Stimulated activated naive CD8-positive, alpha-beta T cell treated with anti-CD3 and anti-CD28 coated beads, Interleukin-15, amount 100 ng/mL, for 72 hours (primary cell): Measurements from ENCODE around the gene CNMD.
A peak's percentile ranks its signal among the peaks of the same experiment; 100 is the strongest.

ENCODE experiments used
- ATAC-seq: fragments of 150-1000 bp; cut with Tn5 transposase; 2 replicates; pipeline ENCODE4 v1.10.0; 2021; ENCODE audit warnings: mild to moderate bottlenecking, moderate library complexity
- DNase-seq, 2 donors: peaks; one replicate each; pipeline ENCODE4 v3.0.0; 2021 to 2022
- H3K27ac Mint-ChIP-seq, 2 donors: one replicate each; pipeline ENCODE4 v1.8.0; 2022; ENCODE audit warnings: mild to moderate bottlenecking in 2 of 2, mixed read lengths in 2 of 2, moderate library complexity in 2 of 2
- H3K27me3 Mint-ChIP-seq: one replicate; pipeline ENCODE4 v1.8.0; 2022; ENCODE audit warnings: mixed read lengths
- H3K4me1 Mint-ChIP-seq: one replicate; pipeline ENCODE4 v1.8.0; 2022; ENCODE audit warnings: mild to moderate bottlenecking, mixed read lengths
- H3K4me3 Mint-ChIP-seq, 2 donors: one replicate each; pipeline ENCODE4 v1.8.0; 2022; ENCODE audit warnings: mild to moderate bottlenecking in 2 of 2, mixed read lengths in 2 of 2, moderate library complexity in 1 of 2
- H3K9me3 Mint-ChIP-seq, 2 donors: one replicate each; pipeline ENCODE4 v1.8.0; 2022; ENCODE audit warnings: mixed read lengths in 2 of 2

Gene CNMD

GRCh38 chr13:52739468-52740071 lies at the start of gene CNMD:
CNMD (minus strand) TSS chr13:52739820; CDS start chr13:52739701, 119 bp downstream.
- ATAC-seq (peak; percentile 41), DNase-seq (no peak)
- H3K27me3 Mint-ChIP-seq = peaks cover 57% of the 10 kb centered on the region
- H3K9me3 Mint-ChIP-seq = no peaks in the 10 kb centered on the region
- H3K4me1 Mint-ChIP-seq = peaks cover 10% of the 10 kb centered on the region
- H3K4me3 Mint-ChIP-seq = peak within 1 kb of the TSS; percentile 71 to 76
- peak within 1 kb of the TSS in 1 of 2 donors; percentile 50 for H3K27ac Mint-ChIP-seq

DNA sequence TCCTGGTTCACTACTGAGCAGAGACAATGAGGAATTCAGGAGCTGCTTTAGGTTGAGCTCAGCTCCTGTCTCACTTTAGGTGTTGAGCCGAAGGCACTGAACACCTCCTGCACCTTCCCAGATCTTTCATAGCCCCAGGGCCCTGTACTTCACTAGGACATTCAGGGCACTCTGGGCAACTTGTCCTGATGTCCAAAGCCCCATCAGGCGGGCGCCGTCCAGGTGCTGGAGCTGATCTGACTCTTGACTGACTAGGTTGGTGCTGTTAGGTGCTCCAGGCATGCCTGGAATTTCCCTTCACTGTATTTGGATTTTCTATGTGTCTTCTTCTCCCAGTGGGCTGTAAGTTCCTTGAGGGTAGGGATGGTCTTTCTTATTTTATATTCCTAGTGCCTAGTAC lies 48.4 kb upstream of the CNMD start:
- Mint-ChIP-seq H3K27me3 (peaks cover 14% of the 10 kb centered on the region), H3K4me1 (no peaks in the 10 kb centered on the region), H3K4me3 (no peak overlapping the region), H3K27ac (no peak overlapping the region), H3K9me3 (no peaks in the 10 kb centered on the region)
- ATAC-seq (no peak), DNase-seq (no peak)

GRCh38 chr13:52787235-52787634 lies 47.6 kb upstream of the CNMD start:
- H3K4me1 Mint-ChIP-seq = no peaks in the 10 kb centered on the region
- ATAC-seq (no peak), DNase-seq (no peak)
- H3K27me3 Mint-ChIP-seq = peaks cover 14% of the 10 kb centered on the region
- H3K9me3 Mint-ChIP-seq = no peaks in the 10 kb centered on the region
- no peak overlapping the region for H3K27ac Mint-ChIP-seq
- no peak overlapping the region for H3K4me3 Mint-ChIP-seq

DNA sequence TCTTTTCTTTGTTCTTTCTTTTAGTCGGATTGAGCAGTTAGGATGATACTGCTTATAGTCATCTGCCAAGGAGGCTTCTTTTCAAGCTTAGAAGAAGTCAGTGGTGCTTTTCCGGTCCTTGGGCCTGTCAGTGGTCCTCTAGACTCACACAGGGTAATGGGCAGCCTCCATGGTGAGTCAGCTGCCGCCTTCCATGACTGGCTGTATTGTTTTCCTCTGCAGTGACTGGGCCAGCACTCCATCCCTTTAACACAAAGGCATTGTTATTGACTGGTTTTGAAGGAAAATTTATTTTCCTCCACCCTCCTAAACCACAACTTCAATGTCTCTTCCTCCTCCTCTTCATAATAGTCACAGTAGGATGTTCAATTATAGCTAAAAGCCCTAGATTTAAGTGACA lies 47.1 kb upstream of the CNMD start:
- DNase-seq = no peak
- Mint-ChIP-seq H3K27ac (no peak overlapping the region), H3K9me3 (no peaks in the 10 kb centered on the region), H3K4me3 (no peak overlapping the region), H3K4me1 (no peaks in the 10 kb centered on the region), H3K27me3 (peaks cover 14% of the 10 kb centered on the region)
- no peak for ATAC-seq

GRCh38 chr13:52785739-52786138 lies 46.1 kb upstream of the CNMD start:
- no peak for DNase-seq
- Mint-ChIP-seq H3K9me3 (no peaks in the 10 kb centered on the region), H3K27me3 (peaks cover 14% of the 10 kb centered on the region), H3K4me1 (no peaks in the 10 kb centered on the region), H3K27ac (no peak overlapping the region), H3K4me3 (no peak overlapping the region)
- no peak for ATAC-seq

DNA sequence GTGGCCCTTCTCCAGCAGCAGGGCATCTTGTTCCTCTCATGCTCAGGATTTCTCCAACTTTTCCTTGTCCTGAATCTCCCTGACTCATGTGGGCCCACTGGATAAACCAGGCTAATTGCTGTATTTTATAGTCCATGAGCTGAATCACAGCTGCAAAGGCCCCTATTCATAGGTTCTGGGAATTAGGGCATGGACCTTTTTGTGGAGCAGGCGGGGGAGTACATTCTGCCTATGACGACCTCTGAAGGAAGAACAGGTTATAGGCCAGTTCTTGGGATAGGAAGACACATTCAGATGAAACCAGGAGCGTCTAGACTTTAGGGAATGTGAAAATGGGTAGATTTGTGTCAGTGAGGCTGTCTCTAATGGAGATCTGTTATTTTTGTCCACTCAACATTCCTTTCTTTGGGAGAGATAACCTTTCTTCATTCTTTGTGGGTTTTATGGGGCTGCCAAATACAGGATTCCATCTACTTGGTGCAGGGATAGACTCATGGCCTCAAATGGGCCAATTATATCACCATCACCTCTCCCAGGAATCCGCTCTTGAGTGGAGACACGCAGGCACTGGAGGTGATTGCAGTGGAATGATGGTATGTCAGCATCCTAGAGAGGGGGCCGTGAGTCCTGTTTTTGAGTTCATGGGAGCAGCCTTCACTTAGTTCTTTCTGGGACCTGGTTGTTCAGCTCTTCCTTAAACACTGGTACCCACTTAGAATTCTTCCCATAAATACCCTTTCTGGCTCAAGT lies 45.1 kb upstream of the CNMD start:
- no peak overlapping the region for H3K27ac Mint-ChIP-seq
- no peak for DNase-seq
- ATAC-seq = no peak
- no peak overlapping the region for H3K4me3 Mint-ChIP-seq
- no peaks in the 10 kb centered on the region for H3K9me3 Mint-ChIP-seq
- H3K27me3 Mint-ChIP-seq = peaks cover 14% of the 10 kb centered on the region
- H3K4me1 Mint-ChIP-seq = no peaks in the 10 kb centered on the region

DNA sequence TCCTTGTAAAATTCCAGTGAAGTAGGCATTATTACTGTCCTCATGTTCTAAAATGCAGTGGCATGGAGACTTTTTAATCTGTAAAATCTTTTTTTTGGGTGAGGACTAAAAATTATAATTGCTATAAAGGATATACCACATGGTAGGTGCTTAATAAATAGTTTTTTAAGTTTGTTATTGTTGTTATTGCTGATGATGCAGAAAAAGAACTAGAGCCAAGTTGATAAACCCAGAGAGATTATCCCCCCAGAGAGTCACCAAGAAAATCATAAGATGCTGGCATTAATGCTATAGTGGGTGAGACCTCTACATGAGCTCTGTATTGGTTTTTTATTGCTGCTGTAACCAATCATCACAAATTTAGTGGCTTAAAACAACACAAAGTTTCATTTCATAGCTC lies 44.3 kb upstream of the CNMD start:
- Mint-ChIP-seq H3K9me3 (no peaks in the 10 kb centered on the region), H3K27me3 (peaks cover 14% of the 10 kb centered on the region), H3K27ac (no peak overlapping the region), H3K4me1 (no peaks in the 10 kb centered on the region), H3K4me3 (no peak overlapping the region)
- no peak for DNase-seq
- no peak for ATAC-seq

DNA sequence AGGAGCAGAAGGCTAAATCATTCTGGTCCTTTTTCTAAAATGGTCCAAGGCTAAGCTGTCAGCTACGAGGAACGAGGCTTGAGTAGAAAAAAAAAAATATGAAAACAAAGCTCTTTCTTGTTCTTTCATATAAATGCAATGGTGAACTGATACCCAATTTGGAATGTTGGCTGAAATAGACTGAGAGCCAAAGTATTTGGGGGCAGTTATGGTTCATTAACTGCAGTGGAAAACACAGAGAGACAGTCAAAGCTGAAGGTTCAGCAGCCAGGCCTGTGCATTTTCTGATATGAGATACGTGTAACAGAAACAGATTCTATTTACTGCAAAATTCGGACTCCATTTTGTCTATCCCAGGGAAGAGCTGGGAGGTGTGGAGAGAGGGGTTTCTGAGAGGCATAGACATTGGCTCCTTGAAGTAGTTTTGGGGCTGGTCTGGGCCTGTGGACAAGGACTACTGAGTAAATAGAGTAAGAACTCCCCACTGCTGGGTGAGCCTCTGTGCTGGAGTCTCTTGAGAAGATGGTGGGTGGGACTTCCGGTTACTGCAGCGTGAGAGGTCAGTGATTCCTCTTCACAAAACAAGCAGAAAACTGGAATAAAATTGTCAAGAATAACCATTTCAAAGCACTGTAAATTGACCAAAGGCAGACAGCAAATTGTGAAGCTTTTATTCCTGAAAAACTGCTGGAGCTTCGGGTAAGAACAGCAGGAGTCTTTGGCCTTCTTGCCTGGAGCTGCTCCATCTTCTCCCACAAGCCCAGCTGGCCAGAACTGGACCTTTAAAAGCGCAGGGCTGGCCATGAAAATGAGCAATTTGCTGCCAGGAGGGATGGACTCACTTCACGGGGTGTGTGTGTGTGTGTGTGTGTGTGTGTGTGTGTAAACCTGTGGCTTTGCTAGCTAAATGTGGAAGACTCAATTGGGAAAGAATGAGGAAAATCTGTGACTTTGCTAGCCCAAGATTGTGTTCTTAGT lies 43.1 kb upstream of the CNMD start:
- Mint-ChIP-seq H3K27me3 (peaks cover 14% of the 10 kb centered on the region), H3K4me3 (no peak overlapping the region), H3K4me1 (no peaks in the 10 kb centered on the region), H3K27ac (peak overlapping the region in 1 of 2 donors; percentile 13), H3K9me3 (no peaks in the 10 kb centered on the region)
- DNase-seq (no peak), ATAC-seq (no peak)

DNA sequence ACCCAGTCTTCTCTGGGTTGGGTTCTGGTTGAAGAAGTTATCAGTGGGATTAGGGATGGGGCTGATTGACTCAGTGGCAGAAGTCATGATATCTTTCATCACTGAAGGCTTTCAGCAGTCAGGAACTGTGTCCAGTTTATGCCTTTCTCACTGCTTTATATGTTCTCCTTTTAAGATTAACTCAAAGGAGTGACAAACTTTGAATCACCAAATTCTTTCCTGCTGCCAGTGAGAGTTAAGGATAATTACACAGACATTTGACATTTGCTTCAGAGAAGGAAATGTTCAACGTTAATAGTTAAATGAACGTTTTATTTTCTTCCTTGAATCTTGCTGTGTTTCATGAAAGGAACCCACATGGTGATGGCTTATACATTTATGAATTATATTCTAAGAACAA lies 41.0 kb upstream of the CNMD start:
- no peak for ATAC-seq
- H3K27me3 Mint-ChIP-seq = peaks cover 28% of the 10 kb centered on the region
- DNase-seq = no peak
- H3K4me3 Mint-ChIP-seq = no peak overlapping the region
- H3K27ac Mint-ChIP-seq = no peak overlapping the region
- H3K9me3 Mint-ChIP-seq = no peaks in the 10 kb centered on the region
- no peaks in the 10 kb centered on the region for H3K4me1 Mint-ChIP-seq

GRCh38 chr13:52780092-52780491 lies 40.5 kb upstream of the CNMD start:
- H3K4me3 Mint-ChIP-seq = no peak overlapping the region
- DNase-seq (no peak), ATAC-seq (no peak)
- no peaks in the 10 kb centered on the region for H3K9me3 Mint-ChIP-seq
- no peaks in the 10 kb centered on the region for H3K4me1 Mint-ChIP-seq
- peaks cover 23% of the 10 kb centered on the region for H3K27me3 Mint-ChIP-seq
- H3K27ac Mint-ChIP-seq = no peak overlapping the region

DNA sequence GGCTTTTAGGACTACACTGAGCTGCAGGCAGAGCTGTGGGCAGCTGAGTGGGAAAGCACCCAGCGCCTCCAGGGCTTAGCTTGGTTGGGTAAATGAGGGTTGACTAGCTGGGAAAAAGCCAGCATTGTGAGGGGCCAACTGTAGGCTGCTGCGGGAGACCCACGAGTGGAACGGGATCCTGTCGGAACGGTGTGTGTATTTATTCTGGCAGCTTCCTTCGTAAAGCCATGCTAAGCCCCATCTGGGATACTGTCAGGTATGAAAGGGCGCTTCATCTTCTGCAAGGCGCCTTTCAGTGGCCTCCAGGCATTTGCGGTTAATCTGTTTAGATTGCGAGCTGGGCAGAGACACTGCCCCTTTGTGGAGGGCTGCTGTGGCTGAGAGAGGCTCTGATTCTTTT lies 39.5 kb upstream of the CNMD start:
- H3K27me3 Mint-ChIP-seq = peaks cover 14% of the 10 kb centered on the region
- ATAC-seq (no peak), DNase-seq (no peak)
- no peak overlapping the region for H3K27ac Mint-ChIP-seq
- no peak overlapping the region for H3K4me3 Mint-ChIP-seq
- no peaks in the 10 kb centered on the region for H3K9me3 Mint-ChIP-seq
- H3K4me1 Mint-ChIP-seq = no peaks in the 10 kb centered on the region

DNA sequence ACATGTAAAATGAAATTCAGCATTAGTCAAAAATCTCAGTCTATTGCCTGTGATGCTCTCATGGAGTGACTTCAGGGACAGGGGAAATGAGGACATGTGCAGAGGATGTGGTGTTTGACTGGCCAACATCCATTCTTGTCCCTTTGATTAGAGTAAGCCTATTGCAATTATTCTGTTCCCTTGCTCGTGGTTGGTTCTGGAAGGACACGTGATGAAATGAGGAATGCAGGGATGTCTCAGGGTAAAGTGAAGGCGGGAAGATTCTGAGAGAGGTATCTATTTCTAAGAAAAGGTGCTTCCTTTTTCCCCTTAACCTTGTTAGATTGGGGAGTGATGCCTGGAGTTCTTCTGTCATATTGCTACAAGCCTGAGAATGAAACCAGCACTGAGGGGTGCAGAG lies 37.1 kb upstream of the CNMD start:
- no peaks in the 10 kb centered on the region for H3K9me3 Mint-ChIP-seq
- no peak for DNase-seq
- no peaks in the 10 kb centered on the region for H3K4me1 Mint-ChIP-seq
- H3K4me3 Mint-ChIP-seq = no peak overlapping the region
- peaks cover 20% of the 10 kb centered on the region for H3K27me3 Mint-ChIP-seq
- ATAC-seq = no peak
- no peak overlapping the region for H3K27ac Mint-ChIP-seq

GRCh38 chr13:52775511-52775910 lies 35.9 kb upstream of the CNMD start:
- no peaks in the 10 kb centered on the region for H3K9me3 Mint-ChIP-seq
- no peak for ATAC-seq
- H3K4me3 Mint-ChIP-seq = no peak overlapping the region
- no peaks in the 10 kb centered on the region for H3K4me1 Mint-ChIP-seq
- DNase-seq = no peak
- no peak overlapping the region for H3K27ac Mint-ChIP-seq
- H3K27me3 Mint-ChIP-seq = peaks cover 20% of the 10 kb centered on the region

GRCh38 chr13:52767949-52768516 lies 28.4 kb upstream of the CNMD start:
- no peak overlapping the region for H3K27ac Mint-ChIP-seq
- H3K4me1 Mint-ChIP-seq = no peaks in the 10 kb centered on the region
- H3K27me3 Mint-ChIP-seq = peaks cover 20% of the 10 kb centered on the region
- H3K9me3 Mint-ChIP-seq = no peaks in the 10 kb centered on the region
- no peak overlapping the region for H3K4me3 Mint-ChIP-seq
- DNase-seq = no peak
- no peak for ATAC-seq

GRCh38 chr13:52765611-52766390 lies 26.2 kb upstream of the CNMD start:
- no peak for ATAC-seq
- Mint-ChIP-seq H3K4me3 (no peak overlapping the region), H3K4me1 (no peaks in the 10 kb centered on the region), H3K27me3 (peaks cover 17% of the 10 kb centered on the region), H3K9me3 (no peaks in the 10 kb centered on the region), H3K27ac (peak overlapping the region in 1 of 2 donors; percentile 6)
- DNase-seq = no peak
